ENCODE results near the gene MAMDC2.

MAMDC2 gene

GRCh38 chr9:70066418-70066817 is 22.8 kb downstream of the MAMDC2 start:
- DNase-seq, result no peak

DNA sequence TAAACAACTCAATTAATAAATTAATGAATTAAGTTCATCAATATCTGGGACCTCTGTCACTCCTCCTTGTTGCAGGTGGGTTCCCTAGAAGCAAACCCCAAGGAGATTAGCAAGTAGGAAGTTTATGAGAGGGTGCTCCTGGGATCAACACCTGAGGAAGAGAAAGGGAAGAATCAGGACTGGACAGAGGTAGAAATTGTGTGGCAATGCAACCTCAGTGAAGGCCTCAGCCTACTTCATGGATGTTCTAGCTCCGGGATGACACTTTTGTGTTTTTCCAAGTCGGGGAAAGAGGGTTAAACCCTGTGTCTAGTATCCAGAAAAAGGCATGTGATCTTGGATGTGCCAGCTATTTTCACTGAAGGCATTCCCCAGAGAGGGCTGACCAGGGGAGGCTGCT is 23.2 kb downstream of the MAMDC2 start:
- no peak for DNase-seq

- no peak for DNase-seq
Measured at GRCh38 chr9:70069704-70070103, 26.1 kb downstream of the MAMDC2 start.

DNA sequence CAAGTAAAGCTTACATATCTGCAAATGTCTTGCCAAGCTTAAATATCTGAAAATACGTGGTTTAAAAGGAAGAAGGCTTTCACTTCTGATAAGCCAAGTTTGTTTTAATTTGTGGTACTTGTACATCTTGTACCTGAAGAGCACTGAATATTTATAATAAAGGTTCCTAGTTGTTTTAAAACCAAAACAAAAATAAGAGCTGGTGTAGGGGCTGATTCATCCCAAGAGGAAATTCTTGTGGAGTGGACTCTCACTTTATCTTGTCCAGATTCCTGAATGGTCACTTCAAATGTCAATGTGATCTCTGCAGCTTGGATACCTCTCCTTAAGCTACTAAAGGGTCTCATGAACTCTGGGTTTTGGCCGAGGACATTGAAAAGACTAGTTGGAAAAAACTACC is 29.5 kb downstream of the MAMDC2 start:
- no peak for DNase-seq

- DNase-seq, result no peak
Measured at GRCh38 chr9:70073756-70074155, 30.1 kb downstream of the MAMDC2 start.

- no peak for DNase-seq
Measured at GRCh38 chr9:70076678-70077077, 33.0 kb downstream of the MAMDC2 start.

DNA sequence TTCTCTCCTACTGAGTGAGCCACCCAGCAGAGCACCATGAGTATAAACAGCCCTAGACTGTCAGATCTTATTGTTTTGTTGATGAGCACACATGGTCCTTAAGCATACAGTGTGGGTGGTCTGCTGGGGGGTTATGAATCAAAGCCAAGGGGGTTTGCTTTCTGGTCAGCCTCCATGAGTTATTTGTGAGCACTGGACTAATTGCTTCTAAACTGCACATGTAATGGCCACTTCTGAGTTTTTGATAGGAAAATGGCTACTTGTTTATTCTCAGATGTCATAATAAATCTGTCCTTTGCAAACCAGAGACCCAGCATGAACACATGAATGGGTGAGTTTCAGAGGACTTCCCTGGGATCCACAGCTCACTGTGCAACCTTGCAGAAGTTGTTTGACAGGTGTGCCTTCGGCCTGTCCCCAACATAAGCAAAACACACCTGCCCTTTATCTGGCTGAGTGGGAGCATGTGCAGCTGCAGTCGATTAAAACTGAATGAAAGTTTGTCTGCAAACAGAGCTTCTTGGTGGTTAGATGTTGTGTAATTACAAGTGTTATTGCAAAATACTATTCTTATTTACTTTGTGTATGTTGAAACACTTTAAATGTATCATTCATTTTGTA is 35.9 kb downstream of the MAMDC2 start:
- DNase-seq, result no peak

GRCh38 chr9:70080481-70081119 is 37.0 kb downstream of the MAMDC2 start:
- DNase-seq, result peak; percentile 30

DNA sequence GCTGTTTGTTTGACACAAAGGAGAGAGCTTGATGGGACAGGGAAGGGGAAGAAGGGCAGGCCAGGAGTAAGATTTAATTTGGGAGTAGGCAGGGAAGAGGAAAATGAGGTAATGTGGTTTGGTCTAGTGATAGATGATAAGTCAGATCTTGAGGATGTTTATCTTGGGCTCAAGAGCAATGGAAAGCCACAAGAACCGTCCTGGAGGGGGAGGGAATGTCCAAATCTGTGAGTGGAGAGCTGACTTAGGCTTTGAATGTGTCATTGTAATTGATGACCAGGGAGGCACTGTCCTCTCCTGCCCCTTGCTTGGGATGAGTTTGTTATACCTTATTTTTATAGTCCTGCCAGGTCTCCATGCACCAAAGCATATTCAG is 37.5 kb downstream of the MAMDC2 start:
- DNase-seq, result no peak

DNA sequence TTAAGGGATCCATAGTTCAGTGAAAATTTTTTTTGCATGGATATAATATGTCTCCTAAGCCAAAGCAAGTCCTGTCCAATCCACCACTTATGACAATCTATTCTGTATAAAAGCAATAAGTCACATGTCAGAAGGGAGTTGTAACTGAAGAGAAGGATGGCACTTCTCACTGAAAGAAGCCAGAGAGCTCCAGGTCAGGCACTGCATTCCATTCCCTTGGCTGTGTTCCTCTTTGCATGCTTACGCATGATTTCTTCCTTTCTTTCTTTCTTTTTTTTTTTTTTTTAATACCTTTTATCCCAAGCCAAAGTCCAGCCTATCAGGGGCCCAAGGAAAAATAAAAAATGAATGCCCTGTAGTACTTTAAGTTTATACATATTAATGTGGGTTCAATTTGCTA is 39.8 kb downstream of the MAMDC2 start:
- DNase-seq, result no peak

DNA sequence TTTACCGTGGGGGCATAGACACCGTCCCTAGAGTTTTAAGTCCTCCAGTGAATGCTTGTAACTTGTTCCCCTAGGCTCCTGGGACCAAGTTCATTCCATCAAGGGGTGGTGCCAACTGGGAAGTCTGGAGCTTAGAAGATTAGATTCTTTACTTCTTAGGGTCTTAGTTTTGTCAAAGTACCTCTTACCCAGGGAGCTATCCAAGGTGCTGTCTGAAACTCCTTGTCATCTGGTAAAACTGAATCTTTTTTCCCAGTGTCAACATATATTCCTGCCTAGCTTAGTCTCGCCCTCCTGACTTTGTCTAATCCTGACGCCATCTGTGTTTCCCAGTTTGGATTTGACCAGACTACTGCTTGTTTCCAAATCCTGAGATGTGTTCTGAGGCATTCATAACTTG is 41.6 kb downstream of the MAMDC2 start:
- no peak for DNase-seq

GRCh38 chr9:70091103-70091502 is 47.5 kb downstream of the MAMDC2 start:
- DNase-seq, result no peak

DNA sequence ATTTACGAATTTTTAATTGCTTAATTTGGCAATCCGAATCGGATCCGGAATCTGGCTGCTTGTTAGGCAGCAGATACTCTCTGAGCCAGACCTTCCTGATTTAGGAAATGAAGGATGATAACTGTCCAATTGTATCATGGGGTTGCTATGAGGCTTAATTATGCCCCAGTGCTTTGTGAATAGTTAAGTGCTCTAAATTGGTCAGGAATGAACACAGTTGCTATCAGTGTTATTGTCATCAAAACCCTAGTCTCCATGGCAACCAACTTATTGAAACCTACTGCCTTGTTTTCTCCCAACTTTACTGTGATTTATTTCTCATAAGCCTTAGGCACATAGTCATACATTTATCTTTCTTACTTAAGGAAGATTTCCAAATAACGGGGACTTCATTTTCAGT is 47.9 kb downstream of the MAMDC2 start:
- DNase-seq, result no peak

DNA sequence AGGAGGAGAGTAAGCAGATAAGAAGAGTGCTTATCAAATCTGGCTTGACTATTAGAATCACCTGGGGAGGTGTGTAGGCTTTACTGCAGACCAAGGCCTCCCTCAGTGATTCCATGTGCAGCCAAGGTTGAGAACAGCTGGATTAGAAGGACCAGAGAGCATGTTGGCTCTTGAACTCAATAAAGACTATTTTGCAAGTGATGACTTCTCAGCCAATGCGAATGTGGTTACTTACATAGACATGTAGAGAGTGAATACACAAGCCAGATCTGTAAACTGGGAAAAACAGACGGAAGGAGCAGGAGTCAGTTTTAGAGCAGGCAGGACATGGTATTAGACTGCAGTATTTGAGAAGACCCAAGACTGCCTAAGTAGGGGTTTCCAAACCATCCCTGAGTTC is 48.5 kb downstream of the MAMDC2 start:
- DNase-seq, result no peak

DNA sequence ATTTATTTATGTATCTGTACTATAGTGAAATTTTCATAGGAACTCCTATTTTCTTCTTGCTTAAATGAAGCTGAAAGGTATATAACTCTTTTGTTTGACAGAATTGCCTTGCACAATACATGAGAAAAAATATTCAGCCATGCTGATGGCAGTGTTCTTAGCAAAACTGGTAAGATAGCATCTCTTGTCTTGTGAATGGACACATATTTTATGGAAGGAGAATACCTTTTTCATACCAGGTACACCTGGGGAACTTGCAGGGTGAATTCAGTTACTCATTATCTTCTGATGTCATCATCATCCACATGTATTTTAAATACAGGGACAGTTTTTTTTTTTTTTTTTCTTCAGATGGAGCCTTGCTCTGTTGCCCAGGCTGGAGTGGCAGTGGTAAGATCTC is 49.4 kb downstream of the MAMDC2 start:
- no peak for DNase-seq

DNA sequence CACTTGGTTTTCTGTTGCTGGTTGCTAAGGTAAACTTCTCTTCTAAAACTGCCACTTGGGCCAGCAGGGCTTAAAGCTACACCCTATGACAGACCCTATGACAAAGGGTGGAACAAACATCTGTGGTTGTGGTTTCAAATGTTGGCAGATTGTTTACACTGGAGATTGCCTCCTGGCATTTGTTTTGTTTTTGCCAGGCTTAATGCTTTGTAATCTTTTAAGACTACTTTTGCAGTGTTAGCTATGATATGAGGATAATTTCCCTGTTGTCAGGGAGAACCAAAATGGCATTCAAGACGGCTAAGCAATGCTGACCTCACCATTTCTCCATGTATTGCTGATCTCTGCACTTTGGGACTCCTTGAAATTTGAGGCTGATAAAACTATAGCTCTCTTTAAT is 50.3 kb downstream of the MAMDC2 start:
- DNase-seq, result no peak

DNA sequence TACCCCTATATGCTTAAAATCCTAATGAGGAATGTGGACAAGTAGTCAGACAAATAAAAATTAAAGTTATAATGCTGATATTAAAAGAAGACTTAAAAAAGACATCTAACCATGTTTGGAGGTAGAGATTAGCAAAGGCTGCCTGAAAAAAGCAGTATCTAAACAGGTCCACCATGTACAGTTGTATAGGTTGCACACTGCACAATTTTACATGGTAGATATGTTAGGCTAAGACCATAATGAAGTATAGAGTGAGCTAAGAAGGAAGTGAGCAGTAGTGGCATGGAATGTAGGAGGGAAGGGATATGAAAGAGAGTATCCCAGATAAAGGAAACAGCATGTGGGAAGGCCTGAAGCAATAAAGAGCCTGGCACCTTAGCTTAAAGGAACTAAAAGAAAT is 51.1 kb downstream of the MAMDC2 start:
- no peak for DNase-seq

DNA sequence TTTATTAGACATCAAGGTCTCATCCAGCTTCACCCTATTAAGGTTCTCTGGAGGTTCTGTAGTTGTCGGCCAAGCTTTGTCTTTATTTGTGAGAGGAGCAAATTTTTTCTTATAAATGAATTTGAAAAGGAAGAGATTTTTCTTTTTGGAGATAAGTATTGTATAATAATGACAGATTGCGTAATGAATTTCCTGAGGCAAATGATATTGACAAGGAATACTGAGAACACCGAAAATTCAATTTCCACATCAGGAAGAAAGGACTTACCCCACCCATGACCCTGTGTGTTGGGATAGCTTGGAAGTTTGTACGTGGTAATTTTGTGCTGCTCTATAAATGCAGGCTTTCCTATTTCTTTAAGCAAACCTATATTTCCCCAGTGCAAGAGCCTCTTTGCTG is 53.5 kb downstream of the MAMDC2 start:
- no peak for DNase-seq

GRCh38 chr9:70100362-70100761 is 56.7 kb downstream of the MAMDC2 start:
- no peak for DNase-seq

DNA sequence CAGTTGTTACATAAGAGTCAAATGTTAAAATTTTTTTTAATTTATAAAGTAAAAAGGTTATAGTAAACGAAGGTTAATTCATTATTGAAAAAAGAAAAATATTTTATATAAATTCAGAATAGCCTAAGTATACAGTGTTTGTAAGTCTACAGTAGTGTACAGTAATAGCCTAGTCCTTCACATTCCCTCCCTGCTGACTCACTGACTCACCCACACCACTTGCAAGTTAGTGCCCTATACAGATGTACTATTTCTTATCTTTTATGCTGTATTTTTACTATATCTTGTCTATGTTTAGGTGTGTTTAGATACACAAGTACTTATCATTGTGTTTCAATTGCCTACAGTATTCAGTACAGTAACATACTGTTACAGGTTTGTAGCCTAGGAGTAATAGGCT is 57.6 kb downstream of the MAMDC2 start:
- DNase-seq, result no peak

GRCh38 chr9:70105147-70105546 is 61.5 kb downstream of the MAMDC2 start:
- no peak for DNase-seq

DNA sequence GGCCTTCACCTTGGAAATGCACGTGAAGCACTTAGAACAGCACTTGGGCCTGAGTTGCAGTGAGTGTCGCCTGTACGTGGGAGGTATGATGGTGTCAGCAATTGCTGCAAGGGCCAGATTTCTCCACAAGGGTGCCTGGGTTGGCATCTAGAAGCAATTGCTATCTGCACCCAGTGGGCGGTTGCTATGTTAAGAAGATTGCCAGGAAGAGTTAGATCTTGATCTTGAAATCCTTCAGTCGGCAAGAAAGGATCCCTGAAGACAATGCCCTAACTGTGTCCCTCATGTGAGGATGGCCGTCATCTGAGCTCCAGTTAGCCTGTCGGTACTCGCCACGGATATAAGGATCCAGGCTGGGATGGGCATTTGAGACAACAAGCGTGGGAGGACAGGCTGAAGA is 62.9 kb downstream of the MAMDC2 start:
- DNase-seq, result no peak

GRCh38 chr9:70107558-70107957 is 63.9 kb downstream of the MAMDC2 start:
- DNase-seq, result no peak

DNA sequence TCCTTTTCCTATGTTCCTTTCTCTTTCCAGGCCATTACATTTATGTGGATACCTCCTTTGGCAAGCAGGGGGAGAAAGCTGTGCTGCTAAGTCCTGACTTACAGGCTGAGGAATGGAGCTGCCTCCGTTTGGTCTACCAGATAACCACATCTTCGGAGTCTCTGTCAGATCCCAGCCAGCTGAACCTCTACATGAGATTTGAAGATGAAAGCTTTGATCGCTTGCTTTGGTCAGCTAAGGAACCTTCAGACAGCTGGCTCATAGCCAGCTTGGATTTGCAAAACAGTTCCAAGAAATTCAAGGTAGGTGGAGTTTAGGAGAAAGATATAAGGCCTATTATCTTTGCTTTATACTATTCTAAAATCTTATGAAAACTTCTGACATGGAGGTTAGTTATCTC is 64.5 kb downstream of the MAMDC2 start:
- no peak for DNase-seq

Data from NCI-H1694 (cell line).